GM10266 (cell line): ENCODE measurements around the gene CC2D2B.
"Not testable (repeated sequence)": the region's sequence is repeated elsewhere in the genome, so short reads cannot be mapped to it uniquely, and the experiment has no call there.

Source experiments
- DNase-seq: peaks from one replicate; pipeline ENCODE4 v3.0.0; 2012; ENCODE audit errors: extremely low spot score
- TF ChIP-seq, protein P1 (sequence below): IDR thresholded peaks from 2 replicates; pipeline ENCODE4 v1.5.1; 2012; ENCODE audit warnings: mild to moderate bottlenecking, low read depth; ENCODE audit not compliant: control insufficient read depth, insufficient read depth; ENCODE audit errors: missing control alignments

Gene CC2D2B

DNA sequence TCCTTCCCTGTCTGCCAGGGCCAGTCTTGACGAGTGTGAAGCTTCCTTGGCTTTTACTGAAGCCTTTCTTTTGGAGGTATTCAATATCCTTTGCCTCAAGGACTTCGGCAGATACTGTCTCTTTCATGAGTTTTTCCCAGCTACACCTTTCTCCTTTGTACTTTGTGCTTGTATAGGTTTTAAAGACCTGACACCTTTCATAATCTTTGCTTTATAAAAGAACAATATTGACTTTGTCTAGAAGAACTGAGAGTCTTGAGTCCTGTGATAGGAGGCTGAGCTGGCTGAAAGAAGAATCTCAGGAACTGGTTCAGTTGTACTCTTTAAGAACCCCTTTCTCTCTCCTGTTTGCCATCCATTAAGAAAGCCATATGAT is 41.3 kb upstream of the CC2D2B start:
- no peak for DNase-seq
- TF ChIP-seq, protein P1, sequence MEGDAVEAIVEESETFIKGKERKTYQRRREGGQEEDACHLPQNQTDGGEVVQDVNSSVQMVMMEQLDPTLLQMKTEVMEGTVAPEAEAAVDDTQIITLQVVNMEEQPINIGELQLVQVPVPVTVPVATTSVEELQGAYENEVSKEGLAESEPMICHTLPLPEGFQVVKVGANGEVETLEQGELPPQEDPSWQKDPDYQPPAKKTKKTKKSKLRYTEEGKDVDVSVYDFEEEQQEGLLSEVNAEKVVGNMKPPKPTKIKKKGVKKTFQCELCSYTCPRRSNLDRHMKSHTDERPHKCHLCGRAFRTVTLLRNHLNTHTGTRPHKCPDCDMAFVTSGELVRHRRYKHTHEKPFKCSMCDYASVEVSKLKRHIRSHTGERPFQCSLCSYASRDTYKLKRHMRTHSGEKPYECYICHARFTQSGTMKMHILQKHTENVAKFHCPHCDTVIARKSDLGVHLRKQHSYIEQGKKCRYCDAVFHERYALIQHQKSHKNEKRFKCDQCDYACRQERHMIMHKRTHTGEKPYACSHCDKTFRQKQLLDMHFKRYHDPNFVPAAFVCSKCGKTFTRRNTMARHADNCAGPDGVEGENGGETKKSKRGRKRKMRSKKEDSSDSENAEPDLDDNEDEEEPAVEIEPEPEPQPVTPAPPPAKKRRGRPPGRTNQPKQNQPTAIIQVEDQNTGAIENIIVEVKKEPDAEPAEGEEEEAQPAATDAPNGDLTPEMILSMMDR: no peak

DNA sequence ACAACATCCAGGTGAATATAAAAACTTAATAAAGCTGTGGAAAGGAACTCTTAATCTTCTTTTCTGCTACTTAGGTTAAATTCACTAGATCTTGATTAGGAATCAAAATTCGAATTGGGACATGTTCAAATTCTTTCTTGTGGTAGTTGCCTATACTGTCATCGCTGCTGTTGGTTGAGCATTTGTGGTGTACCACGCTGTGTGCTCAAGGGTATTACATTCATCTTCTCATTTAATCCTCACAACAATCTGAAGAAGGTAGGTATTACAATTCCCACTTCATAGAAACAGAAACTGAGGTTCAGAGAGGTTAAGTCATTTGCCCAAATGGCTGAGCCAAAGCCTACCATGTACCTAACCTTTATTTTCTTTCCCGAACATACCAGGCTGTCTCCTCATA is 39.9 kb upstream of the CC2D2B start:
- TF ChIP-seq, protein P1: no peak
- no peak for DNase-seq

DNA sequence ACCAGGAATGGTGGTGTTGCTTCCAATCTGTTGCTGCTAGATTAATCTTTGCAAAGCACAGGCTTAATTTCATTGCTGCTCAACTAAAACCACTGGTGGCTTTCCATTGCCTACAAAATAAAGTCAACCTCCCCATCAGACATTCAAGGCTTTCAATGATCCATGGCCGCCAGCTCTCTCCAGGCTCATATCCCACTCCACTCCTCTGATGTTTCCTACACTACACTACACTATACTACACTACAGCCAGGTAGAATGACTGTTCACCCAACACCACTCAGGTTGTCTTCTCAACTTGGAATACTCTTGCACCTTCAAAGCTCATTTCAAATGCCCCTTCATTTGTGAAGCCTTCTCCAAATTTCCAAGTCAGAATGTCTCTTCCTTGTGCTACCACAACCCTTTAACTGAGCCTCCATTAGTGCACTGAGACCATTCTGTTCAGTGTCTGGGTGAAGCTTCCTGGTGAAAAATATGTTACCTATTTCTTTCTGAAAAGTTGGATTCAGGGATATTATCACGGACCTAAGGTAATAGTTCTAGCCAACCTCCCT is 35.5 kb upstream of the CC2D2B start:
- DNase-seq: no peak
- TF ChIP-seq, protein P1: no peak

DNA sequence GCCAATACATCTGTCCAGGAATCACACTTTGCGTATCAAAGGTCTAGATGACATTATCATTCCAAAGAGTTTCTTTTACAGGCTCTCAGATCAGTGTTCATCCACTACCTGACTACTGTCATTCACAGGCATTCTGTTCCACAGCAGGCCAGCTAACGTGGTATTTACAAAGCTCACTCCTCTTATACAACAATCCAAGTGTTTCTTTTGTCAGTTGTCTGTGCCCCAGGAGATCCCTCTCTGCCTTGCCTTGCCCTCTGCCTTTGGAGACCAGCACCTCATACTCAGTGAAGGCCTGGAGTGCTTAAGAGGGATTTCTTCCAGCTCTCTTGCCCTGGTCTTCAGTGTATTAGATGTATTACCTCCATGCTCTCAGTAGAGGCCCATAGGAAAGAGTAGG is 34.6 kb upstream of the CC2D2B start:
- no peak for DNase-seq
- TF ChIP-seq, protein P1: no peak

DNA sequence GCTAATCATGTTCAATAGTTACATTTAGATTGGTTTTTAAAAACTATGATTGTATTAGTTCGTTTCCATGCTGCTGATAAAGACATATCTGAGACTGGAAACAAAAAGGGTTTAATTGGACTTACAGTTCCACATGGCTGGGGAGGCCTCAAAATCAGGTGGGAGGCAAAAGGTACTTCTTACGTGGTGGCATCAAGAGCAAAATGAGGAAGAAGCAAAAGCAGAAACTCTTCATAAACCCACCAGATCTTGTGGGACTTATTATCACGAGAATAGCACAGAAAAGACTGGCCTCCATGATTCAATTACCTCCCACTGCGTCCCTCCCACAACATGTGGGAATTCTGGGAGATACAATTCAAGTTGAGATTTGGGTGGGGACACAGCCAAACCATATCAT is 34.1 kb upstream of the CC2D2B start:
- no peak for DNase-seq
- TF ChIP-seq, protein P1: no peak

DNA sequence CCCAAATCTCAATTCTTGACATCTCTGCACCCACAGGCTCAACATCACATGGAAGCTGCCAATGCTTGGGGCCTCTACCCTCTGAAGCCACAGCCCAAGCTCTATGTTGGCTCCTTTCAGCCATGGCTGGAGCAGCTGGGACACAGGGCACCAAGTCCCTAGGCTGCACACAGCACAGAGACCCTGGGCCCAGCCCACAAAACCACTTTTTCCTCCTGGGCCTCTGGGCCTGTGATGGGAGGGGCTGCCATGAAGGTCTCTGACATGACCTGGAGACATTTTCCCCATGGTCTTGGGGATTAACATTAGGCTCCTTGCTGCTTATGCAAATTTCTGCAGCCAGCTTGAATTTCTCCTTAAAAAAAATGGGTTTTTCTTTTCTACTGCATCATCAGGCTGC is 33.0 kb upstream of the CC2D2B start:
- DNase-seq: not testable (repeated sequence)

DNA sequence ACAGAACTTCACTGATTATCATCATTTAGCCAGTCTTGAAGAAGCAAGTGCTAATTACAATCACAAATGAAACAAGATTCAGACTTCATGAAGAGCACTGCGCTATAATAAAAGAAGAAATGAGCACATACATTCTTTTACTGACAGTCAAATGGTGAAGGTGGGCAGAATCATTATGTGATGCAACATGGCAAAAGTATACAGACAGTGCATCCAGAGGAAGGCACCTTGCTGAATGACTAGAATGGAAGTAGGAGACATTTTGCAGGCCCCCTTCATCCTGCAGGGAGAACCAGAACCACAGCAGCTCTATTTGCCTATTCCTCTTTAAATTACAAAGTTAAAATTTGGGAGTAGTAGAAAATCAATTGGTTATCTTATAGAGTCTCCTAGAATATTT is 31.0 kb upstream of the CC2D2B start:
- no peak for DNase-seq
- TF ChIP-seq, protein P1: no peak

DNA sequence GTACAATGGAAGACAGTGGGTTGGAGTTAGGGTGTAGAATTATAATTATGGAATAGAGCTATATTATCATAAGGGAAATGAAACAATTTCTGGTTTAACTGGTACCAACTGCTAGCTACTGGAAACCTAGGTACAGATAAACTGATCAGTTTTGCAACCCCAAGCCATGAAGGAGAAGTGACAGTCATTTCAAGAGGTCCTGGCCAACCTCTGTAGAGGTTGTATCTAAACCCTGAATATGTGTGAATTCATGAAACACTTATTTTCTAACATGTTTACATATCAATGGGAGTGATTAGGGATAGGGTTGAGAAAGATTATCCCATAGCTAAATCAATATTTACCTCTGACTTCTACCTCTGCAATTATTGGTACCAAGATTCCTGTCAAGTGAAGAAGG is 29.9 kb upstream of the CC2D2B start:
- TF ChIP-seq, protein P1: no peak
- no peak for DNase-seq
